Esophagus mucosa (tissue), 1 donor: ENCODE results near the gene CFAP46. TPM values are rescaled to one million over a fixed set of nuclear protein-coding genes. Genes with fewer than 3 reads are reported as not detected.
A peak's percentile ranks its signal among the peaks of the same experiment; 100 is the strongest.

Experiments
- ATAC-seq: fragments of 200-7000 bp; cut with Tn5 transposase; one replicate; pipeline ENCODE4 v1.9.1; 2020
- total RNA-seq: library from RNA; stranded (reverse); gene quantifications from one replicate; pipeline ENCODE4 v1.2.4, GENCODE V29; 2023
- donor health status: DM: yes; HTN: yes; CAD: no.

Gene CFAP46
- total RNA-seq, result 0.64 TPM

- peak; percentile 40 for ATAC-seq
Observed at GRCh38 chr10:132942101-132943057, at the start of gene CFAP46. Gene CFAP46 (minus strand): TSS chr10:132942570. CDS start chr10:132942484, 86 bp downstream.

- ATAC-seq, result no peak
Observed at GRCh38 chr10:132991706-132992432, 49.5 kb upstream of the CFAP46 start.

GRCh38 chr10:132990684-132991545 lies 48.5 kb upstream of the CFAP46 start:
- no peak for ATAC-seq

GRCh38 chr10:132989476-132990415 lies 47.4 kb upstream of the CFAP46 start:
- no peak for ATAC-seq

- ATAC-seq, result no peak
Observed at GRCh38 chr10:132988988-132989387, 46.6 kb upstream of the CFAP46 start.

GRCh38 chr10:132987671-132988571 lies 45.6 kb upstream of the CFAP46 start:
- peak; percentile 56 for ATAC-seq

- ATAC-seq, result no peak
Observed at GRCh38 chr10:132986978-132987377, 44.6 kb upstream of the CFAP46 start.

GRCh38 chr10:132986576-132986975 lies 44.2 kb upstream of the CFAP46 start:
- ATAC-seq, result no peak

- ATAC-seq, result no peak
Observed at GRCh38 chr10:132986076-132986475, 43.7 kb upstream of the CFAP46 start.

- ATAC-seq, result no peak
Observed at GRCh38 chr10:132985546-132985900, 43.2 kb upstream of the CFAP46 start.

- ATAC-seq, result no peak
Observed at GRCh38 chr10:132984801-132985545, 42.6 kb upstream of the CFAP46 start.

GRCh38 chr10:132984008-132984295 lies 41.6 kb upstream of the CFAP46 start:
- ATAC-seq, result no peak

GRCh38 chr10:132983252-132984007 lies 41.1 kb upstream of the CFAP46 start:
- ATAC-seq, result no peak

GRCh38 chr10:132982301-132982989 lies 40.1 kb upstream of the CFAP46 start:
- ATAC-seq, result no peak

GRCh38 chr10:132981746-132982145 lies 39.4 kb upstream of the CFAP46 start:
- ATAC-seq, result no peak

- no peak for ATAC-seq
Observed at GRCh38 chr10:132981173-132981555, 38.8 kb upstream of the CFAP46 start.

GRCh38 chr10:132980426-132981172 lies 38.2 kb upstream of the CFAP46 start:
- no peak for ATAC-seq
